ENCODE data around the gene TIMD4. TPM values are rescaled to one million over a fixed set of nuclear protein-coding genes. Genes with fewer than 3 reads are reported as not detected.

Gene TIMD4
- total RNA-seq, 1 donor from 2014 or later = not detected

DNA sequence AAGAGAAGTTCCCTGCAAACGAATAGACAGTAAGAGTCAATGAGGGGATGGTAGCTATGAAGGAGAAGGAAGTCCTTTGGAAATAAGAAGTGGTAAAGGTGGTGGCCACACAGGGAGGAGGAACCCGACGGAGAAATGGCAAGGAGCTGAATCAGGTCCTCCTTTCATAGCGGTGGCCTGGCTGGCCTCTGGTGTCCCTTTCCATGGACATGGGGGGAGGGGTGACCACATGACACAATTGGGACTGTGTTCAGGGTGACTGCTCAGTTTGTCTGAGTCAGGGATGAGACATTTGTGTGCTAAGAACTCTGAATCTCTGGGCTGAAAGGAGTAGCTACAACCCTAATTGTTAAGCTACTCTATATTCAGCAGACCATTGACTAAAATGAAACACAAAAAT lies 28.7 kb upstream of the TIMD4 start:
- no peaks in the 10 kb centered on the region for H3K9me3 Mint-ChIP-seq
- no peak overlapping the region for H3K4me2 ChIP-seq

DNA sequence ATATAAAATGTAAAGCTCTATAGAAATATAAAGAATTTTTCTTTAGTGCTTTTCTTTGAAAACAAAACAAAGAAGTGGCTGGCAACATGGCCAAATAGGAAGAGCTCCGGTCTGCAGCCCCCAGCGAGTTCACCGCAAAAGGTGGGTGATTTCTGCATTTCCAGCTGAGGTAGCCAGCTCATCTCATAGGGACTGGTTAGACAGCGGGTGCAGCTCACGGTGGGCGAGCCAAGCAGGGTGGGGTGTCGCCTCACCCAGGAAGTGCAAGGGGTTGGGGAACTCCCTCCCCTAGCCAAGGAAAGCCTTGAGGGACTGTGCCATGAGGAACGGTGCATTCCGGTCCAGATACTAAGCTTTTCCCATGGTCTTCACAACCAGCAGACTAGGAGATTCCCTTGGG lies 21.0 kb upstream of the TIMD4 start:
- Mint-ChIP-seq H3K27me3 (ENCODE audit: insufficient read depth, low read depth) (peaks cover 5% of the 10 kb centered on the region), H3K36me3 (no peaks in the 10 kb centered on the region)
- TF ChIP-seq, protein P1, sequence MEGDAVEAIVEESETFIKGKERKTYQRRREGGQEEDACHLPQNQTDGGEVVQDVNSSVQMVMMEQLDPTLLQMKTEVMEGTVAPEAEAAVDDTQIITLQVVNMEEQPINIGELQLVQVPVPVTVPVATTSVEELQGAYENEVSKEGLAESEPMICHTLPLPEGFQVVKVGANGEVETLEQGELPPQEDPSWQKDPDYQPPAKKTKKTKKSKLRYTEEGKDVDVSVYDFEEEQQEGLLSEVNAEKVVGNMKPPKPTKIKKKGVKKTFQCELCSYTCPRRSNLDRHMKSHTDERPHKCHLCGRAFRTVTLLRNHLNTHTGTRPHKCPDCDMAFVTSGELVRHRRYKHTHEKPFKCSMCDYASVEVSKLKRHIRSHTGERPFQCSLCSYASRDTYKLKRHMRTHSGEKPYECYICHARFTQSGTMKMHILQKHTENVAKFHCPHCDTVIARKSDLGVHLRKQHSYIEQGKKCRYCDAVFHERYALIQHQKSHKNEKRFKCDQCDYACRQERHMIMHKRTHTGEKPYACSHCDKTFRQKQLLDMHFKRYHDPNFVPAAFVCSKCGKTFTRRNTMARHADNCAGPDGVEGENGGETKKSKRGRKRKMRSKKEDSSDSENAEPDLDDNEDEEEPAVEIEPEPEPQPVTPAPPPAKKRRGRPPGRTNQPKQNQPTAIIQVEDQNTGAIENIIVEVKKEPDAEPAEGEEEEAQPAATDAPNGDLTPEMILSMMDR (IDR thresholded peaks at IDR 0.05) = no peak
- no peak for TF ChIP-seq EZH2 (IDR thresholded peaks at IDR 0.05)
- no peak for TF ChIP-seq EZH2phosphoT487 (IDR thresholded peaks at IDR 0.05)

More for the DNA sequence above, 28.7 kb upstream of the TIMD4 start:
- Histone ChIP-seq H3K27me3 (no peaks in the 10 kb centered on the region), H3F3A (ENCODE audit: low read depth) (no peaks in the 10 kb centered on the region), H3K9ac (no peak overlapping the region), H3K9me3 (ENCODE audit: low read depth) (no peaks in the 10 kb centered on the region), H3K4me1 (no peaks in the 10 kb centered on the region), H3K79me2 (ENCODE audit: low read depth) (no peaks in the 10 kb centered on the region), H3K27ac (no peak overlapping the region), H4K20me1 (ENCODE audit: low read depth) (no peaks in the 10 kb centered on the region), H3K4me3 (no peak overlapping the region), H2AFZ (replicated peaks) (no peak overlapping the region), H3K36me3 (no peaks in the 10 kb centered on the region)
- H3K4me3 Mint-ChIP-seq = no peak overlapping the region
- no peak for TF ChIP-seq EZH2 (IDR thresholded peaks at IDR 0.05)
- TF ChIP-seq EZH2phosphoT487 (IDR thresholded peaks at IDR 0.05) = no peak
- TF ChIP-seq, protein P1 (IDR thresholded peaks at IDR 0.05) = no peak
- H3K36me3 Mint-ChIP-seq = no peaks in the 10 kb centered on the region
- H3K27ac Mint-ChIP-seq = no peak overlapping the region
- no peak for DNase-seq (ENCODE audit: low spot score)
- no peaks in the 10 kb centered on the region for H3K27me3 Mint-ChIP-seq (ENCODE audit: insufficient read depth, low read depth)
- no peaks in the 10 kb centered on the region for H3K4me1 Mint-ChIP-seq

DNA sequence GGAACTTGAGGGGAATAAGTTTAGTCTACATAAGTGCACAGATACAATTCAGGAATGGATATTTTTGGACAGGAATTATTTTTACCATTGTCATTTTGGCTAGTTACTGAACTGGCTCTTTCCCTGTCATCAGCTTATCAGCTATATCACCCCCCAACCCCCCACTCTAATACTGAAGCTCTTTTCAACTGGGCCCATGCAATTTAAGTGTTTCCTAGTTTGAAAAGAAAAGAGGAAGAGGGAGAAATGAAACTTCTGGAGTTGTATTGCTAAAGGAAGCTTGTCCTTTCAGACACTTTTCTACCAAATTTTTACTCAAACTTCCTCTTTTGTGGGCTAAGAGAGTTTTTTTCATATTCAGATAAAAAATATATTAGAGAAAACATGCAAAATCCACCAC lies 18.5 kb upstream of the TIMD4 start:
- Mint-ChIP-seq H3K9me3 (no peaks in the 10 kb centered on the region), H3K27me3 (ENCODE audit: insufficient read depth, low read depth) (peaks cover 7% of the 10 kb centered on the region), H3K4me1 (no peaks in the 10 kb centered on the region), H3K4me3 (no peak overlapping the region), H3K36me3 (no peaks in the 10 kb centered on the region), H3K27ac (no peak overlapping the region)
- Histone ChIP-seq H2AFZ (replicated peaks) (no peak overlapping the region), H3K27ac (no peak overlapping the region), H4K20me1 (ENCODE audit: low read depth) (no peaks in the 10 kb centered on the region), H3F3A (ENCODE audit: low read depth) (no peaks in the 10 kb centered on the region), H3K4me3 (no peak overlapping the region), H3K4me1 (no peaks in the 10 kb centered on the region), H3K27me3 (no peaks in the 10 kb centered on the region), H3K36me3 (no peaks in the 10 kb centered on the region), H3K9ac (no peak overlapping the region), H3K9me3 (ENCODE audit: low read depth) (no peaks in the 10 kb centered on the region), H3K4me2 (no peak overlapping the region), H3K79me2 (ENCODE audit: low read depth) (no peaks in the 10 kb centered on the region)
- DNase-seq (ENCODE audit: low spot score) = no peak
- TF ChIP-seq EZH2 (IDR thresholded peaks at IDR 0.05) = no peak
- TF ChIP-seq EZH2phosphoT487 (IDR thresholded peaks at IDR 0.05) = no peak
- TF ChIP-seq, protein P1 (IDR thresholded peaks at IDR 0.05) = no peak

More for the DNA sequence above, 21.0 kb upstream of the TIMD4 start:
- H3K4me1 ChIP-seq = no peaks in the 10 kb centered on the region
- no peak overlapping the region for H3K27ac Mint-ChIP-seq
- H3K9me3 Mint-ChIP-seq = no peaks in the 10 kb centered on the region
- H2AFZ ChIP-seq (replicated peaks) = no peak overlapping the region
- no peaks in the 10 kb centered on the region for H3K79me2 ChIP-seq (ENCODE audit: low read depth)
- no peaks in the 10 kb centered on the region for H3K36me3 ChIP-seq
- DNase-seq (ENCODE audit: low spot score) = no peak
- H3F3A ChIP-seq (ENCODE audit: low read depth) = no peaks in the 10 kb centered on the region
- H3K9ac ChIP-seq = no peak overlapping the region
- H3K9me3 ChIP-seq (ENCODE audit: low read depth) = no peaks in the 10 kb centered on the region
- H3K27me3 ChIP-seq = no peaks in the 10 kb centered on the region
- no peak overlapping the region for H3K4me2 ChIP-seq
- no peak overlapping the region for H3K4me3 ChIP-seq
- no peaks in the 10 kb centered on the region for H3K4me1 Mint-ChIP-seq
- no peaks in the 10 kb centered on the region for H4K20me1 ChIP-seq (ENCODE audit: low read depth)
- H3K27ac ChIP-seq = no peak overlapping the region
- no peak overlapping the region for H3K4me3 Mint-ChIP-seq

All from neural progenitor cell (in vitro differentiated cells).